ENCODE data around the gene MARCHF7. TPM values are rescaled to one million over a fixed set of nuclear protein-coding genes. Genes with fewer than 3 reads are reported as not detected.
A peak's percentile ranks its signal among the peaks of the same experiment; 100 is the strongest.

The MARCHF7 gene
- 108 and 116 TPM in 2 replicates for total RNA-seq (2021; fragmentation: NEBNext Ultra II Directional; extraction: Animal tissue kit (Norgen Biotek cat#: 25700))
- 13.0 and 18.3 TPM in 2 replicates for polyA plus RNA-seq (2011; rRNA removed)
- 23.6 TPM for polyA plus RNA-seq (2011; cell fraction: cytosol; rRNA removed)
- polyA plus RNA-seq (2011; cell fraction: nucleus; rRNA removed), result 15.3 TPM
- 49.2 to 80.6 TPM (median 57.8 TPM) in 4 replicates for polyA plus RNA-seq (2012, experiment 1 of 2)
- 3.1 TPM for polyA plus RNA-seq (2012, experiment 2 of 2)
- 65.0 TPM for polyA plus RNA-seq (2013, experiment 1 of 2)
- 67.1 TPM for polyA plus RNA-seq (2013, experiment 2 of 2)
- polyA minus RNA-seq (2011; rRNA and poly(A)+ RNA removed), result 51.0 and 76.0 TPM in 2 replicates
- 64.4 TPM for polyA minus RNA-seq (2011; cell fraction: cytosol; rRNA and poly(A)+ RNA removed)
- 76.8 TPM for polyA minus RNA-seq (2011; cell fraction: nucleus; rRNA and poly(A)+ RNA removed)
- long read RNA-seq, experiment 1, full-length matches to known transcripts, result 12 of 90 reads
- long read RNA-seq, experiment 1, partial matches to known transcripts, result 37 of 90 reads
- long read RNA-seq, experiment 1, other reads (novel, unspliced or antisense), result 41 of 90 reads
- long read RNA-seq, experiment 2, full-length matches to known transcripts, result 16 of 41 reads
- long read RNA-seq, experiment 2, partial matches to known transcripts, result 3 of 41 reads
- long read RNA-seq, experiment 2, other reads (novel, unspliced or antisense), result 22 of 41 reads

GRCh38 chr2:159712143-159712928 lies at the start of gene MARCHF7:
Gene MARCHF7, plus strand, starts transcription at chr2:159712506. Its CDS starts 16,517 bp downstream, at chr2:159729023.
- Histone ChIP-seq H2AFZ (ENCODE audit: low read length) (peak within 1 kb of the TSS; percentile 82), H4K91ac (replicated peaks; ENCODE audit: insufficient read length, low read length) (peak within 1 kb of the TSS; percentile 100), H3K36me3 (ENCODE audit: control insufficient read depth in 2 of 4, insufficient read depth in 4 of 4, low read length in 3 of 4) (peaks cover 0 to 25% (median 6%) of the 10 kb centered on the region in 4 experiments; a peak in 5 of 8 replicates), H3K4ac (replicated peaks; ENCODE audit: insufficient read length, low read depth, low read length) (peak within 1 kb of the TSS; percentile 100), H4K5ac (ENCODE audit: insufficient read length, low read depth, low read length) (peak within 1 kb of the TSS; percentile 100), H2BK20ac (ENCODE audit: low read length) (no peak within 1 kb of the TSS), H2BK15ac (ENCODE audit: low read length) (no peak within 1 kb of the TSS), H3K27ac (ENCODE audit: low read depth, low read length) (peak within 1 kb of the TSS; percentile 99), H3K18ac (ENCODE audit: extremely low read depth, low read length) (peak within 1 kb of the TSS; percentile 99), H3K4me3 (ENCODE audit: extremely low read depth in 1 of 4, insufficient read depth in 2 of 4, low read depth in 3 of 4, low read length in 4 of 4) (peak within 1 kb of the TSS; percentile 84 to 96 (median 92)), H2BK12ac (ENCODE audit: low read depth, low read length) (peak within 1 kb of the TSS; percentile 89; the same call in 1 of the 2 replicates), H3K23me2 (ENCODE audit: low read depth, low read length) (no peaks in the 10 kb centered on the region), H3K27me3 (replicated peaks in 1 of 4; ENCODE audit: control insufficient read depth in 3 of 4, extremely low read depth in 1 of 4, insufficient read depth in 3 of 4, low read length in 3 of 4) (no peaks in the 10 kb centered on the region), H4K8ac (ENCODE audit: extremely low read depth, insufficient read depth, low read length) (peak within 1 kb of the TSS; percentile 100), H2BK120ac (replicated peaks; ENCODE audit: low read depth, low read length) (peak within 1 kb of the TSS; percentile 94), H3K4me2 (ENCODE audit: insufficient read depth in 1 of 2, low read depth in 2 of 2, low read length in 2 of 2) (peak within 1 kb of the TSS; percentile 78 to 86), H3K14ac (ENCODE audit: insufficient read length) (peak within 1 kb of the TSS; percentile 23), H3K4me1 (replicated peaks in 1 of 4; ENCODE audit: control insufficient read depth in 3 of 4, insufficient read depth in 4 of 4, low read length in 3 of 4) (peaks cover 0 to 8% (median 4%) of the 10 kb centered on the region in 4 experiments; a peak in 3 of 7 replicates), H3K56ac (replicated peaks; ENCODE audit: insufficient read length, low read depth, low read length) (peak within 1 kb of the TSS; percentile 100), H4K20me1 (replicated peaks in 1 of 2; ENCODE audit: control insufficient read depth in 1 of 2, insufficient read depth in 2 of 2, low read length in 2 of 2) (peaks cover 15 to 17% of the 10 kb centered on the region in 2 experiments), H2AK5ac (ENCODE audit: low read depth, low read length) (no peak within 1 kb of the TSS; the same call in 1 of the 2 replicates), H3K79me1 (ENCODE audit: low read depth, low read length) (0 out of 2 replicates have a peak, but pooled peaks cover 2% of the 10 kb centered on the region), H3K79me2 (ENCODE audit: control insufficient read depth in 1 of 2, insufficient read depth in 2 of 2, low read length in 2 of 2) (peaks cover 42 to 56% of the 10 kb centered on the region in 2 experiments), H3K9ac (replicated peaks in 1 of 4; ENCODE audit: extremely low read depth in 1 of 4, low read depth in 3 of 4, low read length in 3 of 4) (peak within 1 kb of the TSS; percentile 96 to 100 (median 100)), H3K23ac (ENCODE audit: insufficient read length) (no peak within 1 kb of the TSS), H3K9me3 (ENCODE audit: insufficient read depth in 2 of 2, low read depth in 1 of 2, low read length in 1 of 2) (no peaks in the 10 kb centered on the region), H2BK5ac (ENCODE audit: low read depth, low read length) (peak within 1 kb of the TSS; percentile 99)
- DNase-seq (ENCODE audit: low read depth in 1 of 2, low spot score in 2 of 2) (peak; percentile 91 to 99), FAIRE-seq (no peak)
- ChIA-PET POLR2A (ENCODE audit: partially characterized antibody) (interaction anchor here (0.6 to 4.6 kb wide), 50 partner anchors 9 to 743 kb away, joined by 3 to 75 read pairs (median 4); partner anchors contain the start of genes BAZ2B and WDSUB1), CTCF (ENCODE audit: partially characterized antibody) (interaction anchor here (0.7 to 1.4 kb wide), 6 partner anchors 91 to 337 kb away, joined by 3 to 4 read pairs (median 3); no protein-coding TSS in a partner anchor)
- 4% methylated on average over 45 of the region's 72 CpGs; no CpG with 5 or more reads in 1 of the 2 experiments for WGBS, 2 experiments (ENCODE audit: extremely low coverage in 1 of 2, insufficient coverage in 1 of 2, insufficient read length in 1 of 2, insufficient replicate concordance in 2 of 2, low coverage in 1 of 2, low lambda C conversion rate in 2 of 2, missing lambda C conversion rate in 1 of 2)
- TF ChIP-seq RXRA (IDR thresholded peaks at IDR 0.05; ENCODE audit: insufficient read depth, low read depth, low read length) (no peak), PHF8 (conservative IDR thresholded peaks at IDR 0.05; ENCODE audit: low read depth, low read length) (peak; percentile 100), GABPA (IDR thresholded peaks at IDR 0.05; ENCODE audit: borderline replicate concordance, insufficient read depth, low read length) (no peak), RBBP5 (IDR thresholded peaks at IDR 0.05; ENCODE audit: borderline replicate concordance, low read depth, low read length) (peak; percentile 90; the same call in 1 of the 2 replicates), KDM5A (IDR thresholded peaks at IDR 0.05; ENCODE audit: low read length) (0 out of 2 replicates have a peak, but pooled peaks have one; percentile 28), POLR2A (IDR thresholded peaks at IDR 0.05; ENCODE audit: control extremely low read depth in 1 of 2, low read depth in 2 of 2, low read length in 2 of 2) (peak; percentile 95 to 99), EP300 (IDR thresholded peaks at IDR 0.05; ENCODE audit: borderline replicate concordance in 1 of 2, low read depth in 2 of 2, low read length in 2 of 2) (no peak; a peak in 1 of 3 replicates)

Data from H1 (cell line).